GM18858 (cell line): ENCODE measurements around the gene SESN3.
"Not testable (repeated sequence)": the region's sequence is repeated elsewhere in the genome, so short reads cannot be mapped to it uniquely, and the experiment has no call there.

Source experiments
- ATAC-seq: cut with Tn5 transposase; IDR thresholded peaks from one replicate; pipeline ENCODE4 v1.9.1; 2021; ENCODE audit not compliant: unreplicated experiment

Gene SESN3, protein sequence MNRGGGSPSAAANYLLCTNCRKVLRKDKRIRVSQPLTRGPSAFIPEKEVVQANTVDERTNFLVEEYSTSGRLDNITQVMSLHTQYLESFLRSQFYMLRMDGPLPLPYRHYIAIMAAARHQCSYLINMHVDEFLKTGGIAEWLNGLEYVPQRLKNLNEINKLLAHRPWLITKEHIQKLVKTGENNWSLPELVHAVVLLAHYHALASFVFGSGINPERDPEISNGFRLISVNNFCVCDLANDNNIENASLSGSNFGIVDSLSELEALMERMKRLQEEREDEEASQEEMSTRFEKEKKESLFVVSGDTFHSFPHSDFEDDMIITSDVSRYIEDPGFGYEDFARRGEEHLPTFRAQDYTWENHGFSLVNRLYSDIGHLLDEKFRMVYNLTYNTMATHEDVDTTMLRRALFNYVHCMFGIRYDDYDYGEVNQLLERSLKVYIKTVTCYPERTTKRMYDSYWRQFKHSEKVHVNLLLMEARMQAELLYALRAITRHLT

DNA sequence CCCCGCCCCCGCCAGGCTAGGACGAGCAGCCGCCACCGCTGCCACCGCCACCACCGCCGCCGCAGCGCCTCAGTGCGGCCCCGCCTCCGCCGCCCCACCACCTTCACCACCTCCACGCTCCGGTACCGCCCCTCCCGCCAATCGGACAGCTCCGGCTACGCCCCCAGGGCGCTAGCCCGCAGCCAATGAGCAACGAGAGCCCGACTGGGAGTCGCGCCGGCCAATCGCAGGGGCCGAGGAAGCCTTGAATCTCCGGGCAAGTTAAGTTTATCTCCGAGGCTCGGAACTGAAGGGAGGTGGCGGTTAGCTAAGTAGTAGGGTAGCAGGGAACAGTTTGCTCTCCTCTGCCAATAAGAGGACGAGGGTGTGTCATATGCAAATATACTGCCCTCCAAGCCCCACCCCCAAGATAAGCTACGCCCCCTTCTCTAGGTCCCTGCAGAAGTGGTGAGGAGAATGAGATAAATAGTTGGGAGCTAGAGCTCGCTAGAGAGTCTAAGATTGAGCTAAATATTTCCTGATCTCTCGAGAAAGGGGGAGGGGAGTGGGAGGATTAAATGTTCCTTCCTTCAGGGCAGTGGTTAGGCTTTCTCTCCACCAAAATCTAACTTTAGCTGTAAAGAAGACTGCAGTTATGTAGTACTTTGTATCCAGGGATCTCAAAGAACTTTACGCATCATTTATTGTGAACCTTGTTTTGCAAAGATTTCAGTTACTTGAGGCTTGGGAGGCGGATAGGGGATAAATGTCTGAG, at the start of gene SESN3:
SESN3 (minus strand) TSS at position 76 of the 754 bp plus-strand sequence. CDS start 342 bp downstream, outside the sequence.
- peak; percentile 97 for ATAC-seq

DNA sequence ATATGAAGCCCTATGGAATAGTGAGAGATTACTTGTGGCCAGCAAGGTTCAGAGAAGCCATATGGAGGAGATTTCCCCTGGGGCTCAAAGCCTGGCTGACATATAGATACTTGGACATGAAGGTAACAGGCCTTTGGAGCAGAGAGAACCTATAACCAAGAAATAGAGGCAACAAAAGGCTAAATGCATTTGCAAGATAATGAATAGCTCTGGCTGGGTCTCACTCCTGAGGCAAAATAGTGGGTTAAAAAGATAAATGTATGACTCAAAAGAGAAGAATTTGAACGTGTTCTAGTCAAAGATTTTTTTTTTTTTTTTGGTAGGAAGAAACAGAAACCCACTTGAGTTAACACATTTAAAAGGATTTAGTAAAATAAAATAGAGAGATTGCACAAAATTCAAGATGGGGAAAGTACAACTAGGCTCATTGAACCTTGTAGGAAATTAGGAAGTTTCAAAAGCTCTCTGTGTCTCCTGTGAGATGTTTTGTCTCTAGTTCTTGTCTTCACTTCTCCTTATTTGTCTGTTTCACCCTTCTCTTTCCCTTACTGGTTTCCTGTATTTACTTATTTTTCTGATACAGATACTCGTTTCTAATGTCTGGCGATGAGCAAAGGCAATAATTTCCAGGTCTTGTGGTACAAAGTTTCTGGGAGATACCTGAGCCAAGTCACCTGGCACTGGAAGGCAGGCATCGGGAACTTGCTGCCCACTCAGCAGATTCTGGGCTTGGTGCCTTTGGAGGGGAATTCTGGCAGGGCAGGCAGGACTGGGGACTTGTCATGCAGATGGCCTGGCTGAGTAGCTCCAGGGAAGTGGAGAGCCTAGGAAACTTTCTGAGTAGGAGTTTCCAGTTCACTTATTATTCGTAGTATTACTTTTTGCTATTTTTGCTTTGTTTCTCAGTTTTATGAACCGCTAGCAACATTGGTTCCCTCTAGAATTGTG, 49.2 kb upstream of the SESN3 start:
- no peak for ATAC-seq

DNA sequence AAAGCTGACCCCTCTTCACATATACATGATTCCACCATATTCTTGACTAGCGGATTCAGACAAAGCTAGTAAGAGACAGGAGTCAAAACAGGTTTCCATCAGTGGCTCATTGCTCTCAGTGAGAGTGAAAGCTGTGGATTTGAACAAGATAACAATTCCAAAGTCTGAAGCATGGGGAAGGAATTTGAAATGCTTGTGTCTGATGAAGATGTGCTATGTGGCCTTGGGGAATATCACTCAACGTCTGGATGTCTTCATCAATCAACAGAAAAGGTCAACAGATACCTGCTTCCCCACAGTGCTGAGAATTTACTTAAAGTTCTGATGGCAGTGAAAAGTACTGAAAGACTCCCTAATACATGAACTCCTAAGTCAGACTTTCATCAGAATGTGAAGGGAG, 46.9 kb upstream of the SESN3 start:
- no peak for ATAC-seq

DNA sequence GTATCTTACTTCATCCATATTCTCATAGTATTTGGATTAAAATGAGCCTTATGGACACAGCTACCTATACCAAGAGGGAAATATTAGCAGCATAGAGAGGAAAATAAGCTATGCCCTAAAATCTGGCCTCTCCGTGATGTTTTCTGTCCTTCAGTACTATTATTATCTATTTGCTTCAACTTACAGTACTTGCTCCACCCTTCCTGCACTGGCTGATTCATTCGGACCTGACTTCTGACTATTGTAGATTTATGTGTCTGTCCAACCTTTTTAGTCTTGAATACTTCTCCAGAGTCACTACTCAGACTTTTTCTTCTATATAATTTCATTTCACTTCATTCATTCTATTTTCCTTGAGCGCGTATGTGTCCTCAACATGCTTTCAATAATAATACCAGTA, 45.1 kb upstream of the SESN3 start:
- no peak for ATAC-seq

DNA sequence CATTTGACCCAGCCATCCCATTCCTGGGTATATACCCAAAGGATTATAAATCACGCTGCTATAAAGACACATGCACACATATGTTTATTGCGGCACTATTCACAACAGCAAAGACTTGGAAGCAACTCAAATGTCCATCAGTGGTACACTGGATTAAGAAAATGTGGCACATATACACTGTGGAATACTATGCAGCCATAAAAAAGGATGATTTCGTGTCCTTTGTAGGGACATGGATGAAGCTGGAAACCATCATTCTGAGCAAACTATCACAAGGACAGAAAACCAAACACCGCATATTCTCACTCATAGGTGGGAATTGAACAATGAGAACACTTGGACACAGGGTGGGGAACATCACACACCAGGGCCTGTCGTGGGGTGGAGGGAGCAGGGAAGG, 42.6 kb upstream of the SESN3 start:
- not testable (repeated sequence) for ATAC-seq

DNA sequence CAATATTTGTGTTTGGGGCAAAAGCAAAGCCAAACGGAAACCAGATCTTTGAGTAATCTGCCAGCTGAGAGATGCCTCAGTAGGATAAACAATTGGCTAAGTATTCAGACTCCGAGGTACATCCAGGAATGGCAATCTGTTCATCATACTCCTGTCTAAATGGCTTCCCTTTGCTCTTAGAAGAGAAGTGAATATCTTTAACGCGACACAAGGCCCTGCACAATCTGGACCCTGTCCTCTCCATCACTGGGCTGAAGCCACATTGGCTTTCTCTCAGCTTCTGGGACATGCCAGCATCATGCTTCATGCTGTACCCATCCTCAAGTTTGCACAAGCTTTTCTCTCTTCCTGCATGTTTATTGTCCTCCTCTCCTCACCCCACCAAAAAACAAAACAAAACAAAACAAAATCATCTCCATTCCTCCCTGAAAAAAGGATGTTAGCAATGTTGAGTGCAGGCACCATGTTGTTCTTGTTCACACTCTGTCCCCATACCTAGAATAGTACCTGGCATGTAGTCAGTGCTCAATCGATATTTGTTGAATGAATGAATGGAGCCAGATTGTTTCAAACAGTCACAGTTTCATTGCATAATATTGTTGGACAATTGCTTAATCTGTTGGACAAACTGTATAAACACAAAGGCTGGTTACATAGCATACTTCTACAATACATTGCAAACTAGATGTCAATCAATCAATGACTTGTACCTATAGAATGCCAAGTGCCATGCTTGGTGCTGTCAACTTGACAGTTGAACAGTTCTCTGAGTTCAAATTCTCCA, 38.2 kb upstream of the SESN3 start:
- no peak for ATAC-seq

DNA sequence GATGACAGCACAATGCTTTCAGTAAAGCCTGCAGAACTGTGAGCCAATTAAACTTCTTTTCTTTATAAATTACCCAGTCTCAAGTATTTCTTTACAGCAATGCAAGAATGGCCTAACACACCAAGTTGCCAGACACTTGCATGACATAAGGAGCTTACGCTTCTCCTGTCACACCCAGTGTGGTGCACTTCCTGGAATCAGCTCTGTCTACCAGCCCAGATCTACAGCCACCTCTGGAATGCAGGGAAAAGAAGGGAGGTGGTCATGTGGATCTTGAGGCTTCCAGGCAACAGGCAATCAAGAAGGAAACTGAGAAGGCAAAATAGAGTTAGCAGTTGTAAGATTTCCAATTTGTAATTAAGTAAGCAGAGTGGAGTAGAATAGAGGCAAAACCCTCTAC, 37.4 kb upstream of the SESN3 start:
- no peak for ATAC-seq

DNA sequence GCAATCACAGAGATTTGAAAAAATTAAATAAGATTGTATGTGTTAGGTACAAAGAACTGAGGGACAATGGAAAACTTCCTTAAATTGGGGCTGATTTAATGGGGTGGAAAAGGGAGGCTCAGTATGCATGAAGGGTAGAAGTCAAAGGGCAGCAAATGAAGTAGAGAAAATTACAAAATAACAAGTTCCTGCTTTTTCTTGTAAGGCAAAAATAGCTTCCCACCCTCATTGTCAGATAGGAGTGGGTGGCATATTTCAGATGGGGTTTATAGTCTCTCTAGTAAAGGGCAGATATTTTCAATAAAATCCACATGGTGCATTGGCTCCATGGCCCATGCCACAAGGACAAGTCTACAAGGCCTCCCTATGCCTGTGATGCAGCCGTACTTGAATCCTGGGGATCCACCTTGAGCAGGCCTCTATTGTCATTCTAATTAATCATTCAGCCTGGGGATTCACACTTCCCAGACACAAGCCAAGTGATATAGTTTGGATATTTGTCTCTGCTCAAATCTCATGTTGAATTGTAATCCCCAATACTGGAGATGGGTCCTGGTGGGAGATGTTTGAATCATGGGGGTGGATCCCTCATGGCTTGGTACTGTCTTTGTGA, 36.7 kb upstream of the SESN3 start:
- ATAC-seq: no peak

DNA sequence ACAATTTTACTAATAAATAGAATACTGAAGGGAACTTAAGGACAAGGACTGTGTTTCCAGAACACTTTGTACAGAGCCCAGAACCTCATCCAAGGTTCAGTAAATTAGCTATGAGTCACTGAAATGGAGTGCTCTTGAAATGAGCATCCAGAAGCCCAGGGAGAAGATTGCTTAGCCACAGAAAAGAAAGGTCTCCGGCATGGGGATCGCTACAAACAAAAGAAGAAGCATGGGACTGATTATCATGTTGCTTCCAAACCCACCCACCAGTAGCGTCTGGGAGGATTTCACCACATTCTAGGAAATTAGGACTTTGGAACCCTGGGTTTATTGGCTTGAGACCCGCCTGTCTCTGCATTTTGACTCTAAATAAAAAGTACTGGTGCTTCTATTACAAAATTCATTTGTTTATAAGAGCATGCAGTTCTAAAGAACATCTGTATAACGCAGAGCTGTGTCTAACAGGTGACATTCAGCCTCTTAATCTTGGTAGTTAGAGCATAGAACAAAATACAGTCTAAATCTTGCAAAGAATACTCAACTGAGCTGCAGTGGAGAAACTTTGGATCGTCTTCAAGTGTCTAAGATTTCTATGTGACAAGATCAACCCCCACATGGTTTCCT, 35.9 kb upstream of the SESN3 start:
- ATAC-seq: no peak

DNA sequence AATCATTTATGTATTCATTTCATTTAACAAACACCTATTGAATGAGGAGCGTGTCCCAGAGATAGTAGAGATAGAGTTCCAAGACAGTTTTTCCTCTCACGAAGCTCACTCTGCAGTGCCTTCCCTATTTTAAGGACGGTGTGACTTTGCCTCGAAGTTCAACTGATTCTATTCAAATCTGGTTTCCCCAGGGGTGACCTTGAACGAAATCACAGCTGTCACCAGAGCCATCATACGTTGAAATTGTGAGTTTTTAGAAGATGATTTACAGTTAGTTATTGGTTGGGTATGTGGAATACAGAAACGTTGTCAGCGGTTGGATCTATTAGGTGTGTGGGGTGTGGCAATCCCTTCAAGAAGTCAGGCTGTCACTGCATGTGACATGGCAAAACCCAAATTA, 33.9 kb upstream of the SESN3 start:
- ATAC-seq: no peak

DNA sequence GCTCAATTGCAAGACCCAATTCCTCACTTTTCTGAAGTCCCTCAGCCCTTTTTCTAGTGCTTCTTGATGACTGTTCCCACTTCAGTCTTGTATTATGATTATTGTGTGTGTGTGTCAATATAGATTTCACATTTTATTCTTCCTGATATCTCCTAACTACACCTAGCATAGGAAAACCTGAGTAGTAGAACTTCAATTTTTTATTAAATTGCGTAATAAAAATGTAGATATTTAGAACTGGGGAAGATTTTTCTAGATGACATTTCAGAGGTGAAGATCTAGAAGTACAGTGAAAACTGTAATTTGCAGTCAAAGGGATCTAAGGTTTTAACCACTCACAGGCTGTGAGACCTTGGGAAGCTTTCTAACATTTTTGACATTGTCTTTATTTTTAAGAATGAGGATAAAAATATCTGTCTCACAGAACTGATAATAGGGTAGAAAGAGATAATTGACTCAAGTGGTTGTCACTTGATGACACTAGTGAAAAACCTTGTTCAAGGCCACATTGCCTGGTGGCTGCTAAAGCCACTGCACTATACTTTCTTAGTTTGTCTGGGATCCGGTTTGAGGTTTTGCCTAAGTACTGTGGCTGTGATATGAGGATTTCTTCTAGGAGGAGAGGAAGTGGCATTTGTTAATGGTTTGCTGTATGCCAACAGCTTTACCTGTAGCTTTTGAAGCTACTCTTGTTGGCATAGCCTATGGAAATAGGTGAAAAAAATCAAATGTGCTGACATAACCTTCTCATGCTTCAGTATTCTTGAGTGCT, 32.2 kb upstream of the SESN3 start:
- no peak for ATAC-seq

DNA sequence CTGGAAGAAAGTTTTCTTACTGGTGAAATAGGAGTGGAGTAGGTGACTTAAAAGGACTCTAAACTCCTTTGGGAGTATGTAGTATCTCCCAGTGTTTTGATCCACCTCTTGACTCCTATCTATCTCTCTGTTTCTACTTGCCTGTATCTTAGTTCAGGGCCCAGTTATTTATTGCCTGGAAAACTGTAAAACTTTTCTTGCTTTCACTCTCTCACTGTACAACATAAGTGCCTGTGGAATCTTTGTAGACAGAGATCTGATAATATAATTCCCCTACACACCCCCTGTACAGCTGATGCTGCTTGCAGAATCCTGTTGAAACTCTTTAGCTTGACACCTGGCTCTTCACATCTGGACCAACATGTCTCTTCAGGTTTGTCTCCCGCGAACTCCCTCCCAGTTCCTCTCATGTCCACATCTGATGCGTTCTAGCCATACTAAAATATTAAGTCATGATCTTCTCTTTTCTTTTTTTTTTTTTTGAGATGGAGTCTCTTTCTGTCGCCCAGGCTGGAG, 26.5 kb upstream of the SESN3 start:
- ATAC-seq: no peak

DNA sequence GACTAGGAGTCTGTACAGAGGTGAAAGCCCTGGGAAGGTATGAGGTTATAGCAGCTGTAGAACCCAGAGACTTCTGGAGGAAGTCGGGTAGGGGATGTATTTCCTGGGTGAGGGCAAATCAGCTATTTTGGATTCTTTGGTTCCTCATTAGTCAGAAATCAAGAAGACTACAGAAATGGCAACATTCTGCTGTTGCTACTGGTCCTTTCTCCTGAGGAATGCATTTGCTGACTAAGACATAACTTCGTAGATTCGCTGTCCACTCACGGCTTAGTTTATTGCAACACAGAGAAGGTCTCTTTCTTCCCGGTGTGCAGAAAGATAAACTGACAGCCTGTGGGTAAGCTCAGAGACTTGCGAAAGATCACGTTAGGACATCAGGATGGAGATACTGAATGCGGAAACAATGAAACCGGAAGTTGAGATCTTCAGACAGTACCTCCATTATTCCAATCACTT, 25.3 kb upstream of the SESN3 start:
- ATAC-seq: no peak

DNA sequence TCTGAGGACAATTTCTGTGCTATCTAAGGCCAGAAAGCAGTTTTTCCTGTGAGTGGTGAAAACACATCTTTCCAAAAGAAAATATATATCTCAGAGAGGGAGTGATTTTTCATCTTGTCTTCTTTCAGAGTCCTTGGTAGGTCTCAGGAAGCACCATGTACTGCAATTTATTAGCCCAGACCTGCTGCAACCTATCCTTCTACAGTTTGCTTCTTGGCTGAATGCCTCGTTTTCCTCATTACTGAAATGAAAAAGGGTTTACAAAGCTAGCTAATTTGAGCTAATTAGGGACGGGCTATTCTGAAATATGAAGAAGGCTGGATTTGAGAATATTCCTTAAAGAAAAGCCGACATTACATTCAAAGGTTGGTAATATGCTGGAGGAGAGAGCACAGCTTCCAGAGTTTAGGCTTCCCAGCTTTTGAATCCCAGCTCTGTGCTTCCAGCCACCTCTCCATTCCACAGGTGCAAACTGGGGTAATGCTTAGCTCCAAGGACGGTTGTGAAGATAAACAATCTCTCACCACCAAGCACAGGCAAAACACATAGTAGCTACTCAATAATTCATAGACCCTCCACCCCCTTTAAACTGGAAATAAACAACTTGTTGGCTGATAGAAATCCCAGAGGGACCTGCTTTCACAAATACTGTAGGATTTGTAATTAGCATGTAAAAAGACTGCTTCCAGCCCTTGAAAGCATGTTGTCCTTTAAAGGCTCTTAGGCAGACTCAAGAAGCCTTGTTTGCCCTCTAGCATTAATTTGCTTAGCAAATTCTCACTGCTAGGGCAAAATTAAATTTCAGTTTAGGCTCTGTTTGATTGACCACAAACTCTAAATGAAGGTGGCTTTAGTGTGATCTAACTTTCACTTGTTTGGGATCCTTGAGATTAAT, 24.5 kb upstream of the SESN3 start:
- no peak for ATAC-seq

DNA sequence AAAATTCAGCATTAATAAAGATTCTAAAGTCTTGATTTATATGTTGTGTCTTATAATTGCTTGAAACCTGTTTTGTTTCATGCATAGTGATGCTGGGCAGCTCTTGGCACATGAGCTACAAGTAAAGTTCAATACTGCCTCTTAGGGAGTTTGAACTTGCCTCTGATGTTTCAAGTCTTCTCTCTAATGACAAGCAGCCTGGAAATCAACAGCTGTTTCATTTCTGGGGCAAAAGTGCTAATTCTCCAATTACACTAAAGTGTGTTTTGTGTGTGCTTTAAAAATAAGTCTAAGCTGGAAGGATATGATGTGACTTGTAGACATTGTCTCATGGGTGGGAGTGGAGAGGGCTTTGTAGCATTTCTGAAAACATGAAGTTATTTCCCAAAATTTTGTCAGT, 23.7 kb upstream of the SESN3 start:
- ATAC-seq: no peak

DNA sequence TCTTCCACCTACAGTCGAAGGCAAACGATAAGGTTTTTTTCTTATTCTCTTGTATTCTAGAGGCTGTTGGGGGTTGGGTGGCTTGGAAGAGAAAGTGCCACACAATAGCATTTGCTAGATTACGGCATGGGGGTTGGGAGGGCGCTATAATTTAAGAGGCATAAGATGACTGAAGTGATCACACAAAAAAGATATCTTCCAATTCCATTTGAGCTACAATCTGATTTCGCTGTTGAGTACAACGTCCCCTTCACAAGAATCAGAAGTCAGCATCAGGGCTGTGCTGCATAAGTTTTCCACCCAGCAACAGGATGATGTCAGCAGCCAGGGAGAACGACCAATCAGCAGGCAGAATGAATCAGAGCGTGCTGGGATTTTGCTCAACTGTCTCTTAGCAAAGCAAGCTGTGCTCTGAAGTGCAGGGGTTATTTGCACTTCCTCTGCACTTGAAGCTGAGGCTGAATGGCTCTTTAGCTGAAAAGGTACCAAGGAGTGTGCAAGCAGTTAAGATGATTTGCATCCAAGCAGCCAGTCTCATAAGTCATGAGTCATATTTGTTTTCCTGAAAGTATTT, 23.2 kb upstream of the SESN3 start:
- peak; percentile 98 for ATAC-seq

DNA sequence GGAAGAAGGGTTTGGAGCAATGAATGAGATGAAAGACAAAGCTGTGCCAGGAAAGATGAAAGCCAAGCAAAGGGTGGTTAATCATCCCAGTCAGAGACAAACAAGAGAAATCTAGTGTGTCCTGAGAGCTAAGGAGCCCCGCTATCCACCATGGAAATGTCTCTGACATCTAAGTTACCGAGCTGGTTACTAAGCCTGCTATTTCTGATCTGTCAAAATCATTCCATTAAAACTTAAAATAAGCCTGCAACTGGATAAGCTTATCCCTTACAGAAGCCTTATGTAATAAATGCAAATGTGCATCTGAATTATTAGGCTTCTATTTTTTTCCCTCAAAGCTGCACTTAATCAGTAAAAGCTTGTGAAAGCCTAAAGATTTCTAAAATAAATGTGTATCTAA, 22.1 kb upstream of the SESN3 start:
- no peak for ATAC-seq
